ENCODE results near the gene TCF4.

TCF4 gene

DNA sequence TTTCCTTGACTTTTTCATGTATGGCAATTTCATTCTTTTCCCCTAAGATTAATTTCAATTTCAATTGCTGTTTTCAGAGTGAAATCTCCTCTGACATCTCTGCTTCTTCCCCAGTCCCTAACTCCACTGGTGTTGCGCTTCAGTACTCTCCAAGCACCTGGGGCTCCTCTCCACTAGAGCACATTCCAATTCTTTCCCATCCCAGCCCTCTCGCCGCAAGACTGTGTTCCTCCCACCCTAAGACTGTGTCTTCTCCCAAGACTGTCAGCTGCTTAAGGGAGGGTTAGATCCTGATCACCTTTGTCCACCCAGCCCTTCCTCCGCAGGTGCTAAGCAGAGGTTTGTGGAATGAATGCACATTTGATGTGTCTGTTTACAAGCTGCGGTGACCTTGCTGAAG lies 373.0 kb downstream of the TCF4 start:
- no peak for DNase-seq

DNA sequence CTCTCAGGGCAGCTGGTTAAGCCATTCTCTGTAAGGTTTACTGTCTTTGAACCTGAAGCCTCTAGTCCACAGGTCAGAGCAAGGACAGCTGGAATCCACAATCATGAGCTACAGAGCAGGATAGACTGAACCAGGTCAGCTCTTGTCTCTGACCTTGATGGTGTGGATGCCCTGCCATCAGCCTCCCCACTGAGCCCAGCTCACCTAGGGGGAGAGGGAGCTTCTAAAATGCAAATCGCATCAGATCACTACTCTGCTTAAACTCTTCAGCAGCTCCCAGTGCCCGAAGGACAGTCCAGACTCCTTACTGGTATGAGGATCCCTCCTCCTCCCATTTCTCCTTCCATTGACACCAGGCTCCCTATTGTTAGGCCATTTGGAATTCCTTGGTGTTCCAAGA lies 373.5 kb downstream of the TCF4 start:
- DNase-seq: no peak

DNA sequence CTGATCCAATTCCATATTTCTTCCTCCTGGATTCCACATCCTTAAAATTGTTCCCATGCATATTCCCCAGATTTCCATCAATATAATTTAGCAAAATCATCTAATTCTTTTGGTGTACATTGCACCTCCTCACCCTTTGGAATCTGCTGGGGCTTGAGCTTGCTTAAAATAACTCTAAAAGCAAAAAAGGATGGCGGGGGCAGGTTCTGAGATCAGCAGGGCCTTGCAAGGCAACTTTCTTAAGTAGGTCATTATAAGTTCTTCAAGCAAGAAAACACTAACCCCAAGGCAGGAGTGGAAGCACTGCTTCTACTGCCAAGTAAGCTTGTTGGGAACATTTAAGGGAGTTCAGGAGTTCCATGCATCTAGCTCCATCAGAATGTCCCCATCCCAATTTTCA lies 374.4 kb downstream of the TCF4 start:
- DNase-seq: no peak

DNA sequence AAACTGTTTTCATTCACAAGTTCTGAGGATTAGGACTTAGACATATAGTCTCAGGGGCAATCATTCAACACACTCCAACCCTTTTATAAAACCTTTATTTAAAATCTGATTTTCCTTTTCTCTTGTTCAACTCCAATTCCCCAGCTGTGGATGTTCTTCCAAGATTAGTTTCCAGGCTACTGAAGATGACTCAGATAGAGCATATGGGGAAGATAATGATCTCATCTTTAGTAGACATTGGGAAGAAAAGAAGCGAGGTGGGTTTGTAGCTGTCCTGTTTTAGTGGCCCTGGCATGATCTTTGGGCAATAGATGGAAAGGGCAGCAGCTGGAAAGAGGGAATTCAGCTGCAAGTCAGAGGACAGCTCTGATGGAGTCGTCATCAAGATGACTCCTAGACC lies 381.1 kb downstream of the TCF4 start:
- no peak for DNase-seq

DNA sequence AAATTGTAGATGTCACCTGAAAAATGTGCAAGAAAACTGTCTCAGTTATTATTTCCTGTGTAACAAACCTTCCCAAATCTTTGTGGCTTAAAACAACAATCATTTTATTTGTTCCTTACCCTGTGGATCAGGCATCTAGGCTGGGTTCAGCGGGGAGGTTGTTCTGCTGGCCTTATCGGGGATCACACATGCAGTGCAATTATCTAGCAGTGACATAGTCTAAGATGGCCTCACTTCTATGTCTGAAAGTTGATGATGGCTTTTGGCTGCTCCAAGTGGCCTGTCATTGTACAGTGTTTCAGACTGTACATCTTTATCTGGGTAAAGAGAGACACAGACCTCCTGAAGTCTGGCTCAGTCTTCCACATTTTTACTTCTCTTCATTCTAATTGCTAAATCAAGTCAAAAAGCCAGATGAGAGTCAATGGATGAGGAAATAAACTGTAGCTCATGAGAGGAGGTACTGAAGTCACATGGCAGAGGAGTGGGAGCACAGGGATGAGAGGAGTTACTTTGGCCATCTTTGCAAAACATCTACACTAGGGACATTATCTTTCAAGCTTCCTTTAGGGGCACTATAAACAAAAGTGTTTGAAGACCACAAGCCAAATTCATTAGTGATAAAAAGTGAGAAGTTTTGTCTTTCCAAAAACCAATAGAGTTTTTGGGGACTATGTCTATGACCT lies 385.6 kb downstream of the TCF4 start:
- DNase-seq: no peak

DNA sequence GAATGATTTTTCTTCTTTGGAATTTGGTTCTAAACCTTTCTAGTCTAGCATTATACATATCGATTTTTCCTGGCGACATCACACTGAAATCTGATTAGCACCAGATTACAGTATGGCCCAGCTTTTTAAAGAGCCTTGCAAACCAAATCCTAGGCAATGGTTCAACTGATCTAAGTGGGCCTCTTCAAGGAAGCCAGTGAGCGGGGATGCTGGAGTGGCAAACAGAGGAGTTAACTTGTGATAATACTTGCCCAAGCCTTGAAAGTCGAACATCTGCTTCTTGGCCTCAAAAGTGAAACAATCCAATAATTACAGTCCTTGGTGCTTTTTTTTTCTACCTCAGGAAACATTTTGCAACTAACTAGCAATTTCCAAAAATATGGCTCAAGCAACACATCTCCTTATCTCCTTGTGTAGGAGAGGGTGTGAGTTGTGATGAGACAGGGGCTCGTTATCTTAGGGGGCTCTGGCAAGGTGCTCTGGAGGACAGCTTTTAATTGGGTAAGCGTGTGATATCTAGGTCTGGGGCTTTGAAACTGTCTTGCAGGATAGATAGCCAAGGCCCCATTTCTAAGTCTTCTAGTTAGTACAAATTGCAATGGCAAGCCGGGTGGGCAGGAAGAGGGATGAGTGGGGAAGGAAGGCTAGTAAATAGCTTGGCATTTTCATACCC lies 388.6 kb downstream of the TCF4 start:
- no peak for DNase-seq

DNA sequence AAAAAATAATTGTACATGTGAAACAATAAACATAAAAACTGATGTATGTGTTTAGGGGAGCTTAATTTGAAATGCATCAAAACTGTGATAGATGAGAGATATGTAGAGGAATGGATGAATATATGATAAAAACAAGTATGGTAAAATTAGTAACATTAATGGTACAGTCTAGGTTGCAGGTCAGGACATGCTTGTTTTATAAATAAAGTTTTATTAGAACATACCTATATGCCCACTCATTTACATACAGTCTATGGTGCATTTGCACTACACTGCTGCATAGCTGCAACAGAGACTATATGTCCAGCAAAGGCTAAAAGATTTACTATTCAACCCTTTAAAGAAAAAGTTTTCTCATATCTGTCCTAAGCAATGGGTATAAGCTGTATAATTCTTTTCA lies 392.1 kb downstream of the TCF4 start:
- no peak for DNase-seq

DNA sequence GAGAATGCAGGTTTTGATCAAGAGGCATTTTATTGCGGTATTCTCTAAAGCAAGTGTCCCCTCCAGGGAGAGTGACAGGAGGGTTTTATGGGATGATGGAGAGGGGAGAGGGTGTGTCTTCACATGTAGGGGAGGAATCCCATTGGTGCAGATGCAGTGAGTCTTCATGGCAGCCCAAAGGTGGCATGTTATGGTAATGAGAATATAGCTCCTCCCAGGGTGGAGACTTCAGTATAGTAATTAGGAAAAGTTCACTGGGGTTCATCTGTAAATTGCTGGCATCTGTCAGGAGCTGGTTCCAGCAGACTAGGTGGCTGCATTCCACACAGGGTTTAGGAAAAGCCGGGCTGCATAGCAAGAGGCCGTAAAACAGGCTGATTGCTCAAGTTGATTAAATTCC lies 398.0 kb downstream of the TCF4 start:
- no peak for DNase-seq

DNA sequence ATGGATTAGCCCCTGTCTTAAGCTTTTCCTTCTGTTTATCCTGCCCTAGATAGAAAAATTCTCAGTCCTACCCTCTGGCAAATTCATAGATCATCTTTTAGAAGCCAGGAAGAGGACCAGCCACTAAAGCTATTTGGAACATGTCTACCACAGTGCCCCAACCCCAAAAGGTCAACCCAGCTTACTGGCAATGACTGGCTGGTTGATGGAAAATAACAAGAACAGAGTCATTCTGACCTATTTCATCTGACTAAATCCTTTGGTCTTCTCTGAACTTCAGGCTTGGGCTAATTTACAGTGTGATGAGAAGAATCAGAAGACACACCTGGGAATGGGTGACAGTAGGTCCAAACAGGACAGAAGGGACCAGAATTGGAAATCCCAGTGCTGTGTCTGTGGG lies 401.4 kb downstream of the TCF4 start:
- no peak for DNase-seq

DNA sequence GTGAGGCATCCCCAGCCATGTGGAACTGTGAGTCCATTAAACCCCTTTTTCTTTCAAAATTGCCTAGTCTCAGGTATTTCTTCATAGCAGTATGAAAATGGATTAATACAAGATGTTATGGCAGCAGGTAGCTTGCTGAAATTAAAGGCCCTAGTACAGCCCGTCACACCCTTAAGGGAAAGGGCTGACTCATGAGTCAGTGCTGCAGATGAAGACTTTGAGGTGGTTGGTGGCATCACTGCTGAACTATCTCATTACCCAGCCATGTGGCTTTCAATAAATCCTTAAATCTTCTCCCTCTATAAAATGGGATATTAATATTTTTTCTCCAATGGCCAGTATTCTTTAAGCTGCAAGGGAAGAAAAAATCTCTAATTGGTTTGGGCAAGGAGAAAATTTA lies 402.6 kb downstream of the TCF4 start:
- DNase-seq: no peak

DNA sequence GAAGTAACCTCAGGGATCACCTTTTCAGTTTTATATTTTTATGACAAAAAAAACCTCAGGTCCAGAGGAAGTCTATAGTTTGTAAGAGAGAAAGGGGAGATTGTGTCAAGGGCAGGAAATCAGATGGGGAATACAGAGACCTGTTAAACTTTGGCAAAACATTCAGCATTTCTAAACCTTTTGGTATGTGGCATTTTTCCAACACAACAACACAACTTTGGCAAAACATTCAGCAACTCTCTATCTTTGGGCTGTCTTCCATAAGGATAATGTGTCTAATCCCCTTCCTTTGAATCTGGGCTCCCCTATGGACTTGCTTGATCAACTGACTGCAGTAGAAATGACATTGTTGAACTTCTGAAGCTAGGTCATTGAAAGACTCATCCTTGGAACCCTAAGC lies 408.2 kb downstream of the TCF4 start:
- no peak for DNase-seq

DNA sequence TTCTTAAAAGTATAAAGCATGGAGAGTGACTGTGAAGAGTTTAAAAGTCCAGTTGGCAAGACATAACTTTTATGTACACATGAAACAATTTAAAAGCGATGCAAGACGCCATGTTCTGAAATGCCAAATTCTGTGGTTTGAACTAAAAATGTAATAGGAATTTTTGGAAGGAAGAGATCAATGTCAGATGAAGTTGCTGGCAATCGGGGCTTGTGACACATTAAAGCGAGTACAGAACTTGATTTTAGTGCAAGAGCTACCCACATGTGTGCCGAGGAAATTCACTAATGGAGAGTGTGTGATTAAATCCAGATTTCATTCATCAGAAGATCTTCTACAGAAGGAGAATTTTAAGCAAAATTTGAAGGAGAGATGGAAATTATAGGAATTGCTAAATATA lies 408.6 kb downstream of the TCF4 start:
- DNase-seq: no peak

DNA sequence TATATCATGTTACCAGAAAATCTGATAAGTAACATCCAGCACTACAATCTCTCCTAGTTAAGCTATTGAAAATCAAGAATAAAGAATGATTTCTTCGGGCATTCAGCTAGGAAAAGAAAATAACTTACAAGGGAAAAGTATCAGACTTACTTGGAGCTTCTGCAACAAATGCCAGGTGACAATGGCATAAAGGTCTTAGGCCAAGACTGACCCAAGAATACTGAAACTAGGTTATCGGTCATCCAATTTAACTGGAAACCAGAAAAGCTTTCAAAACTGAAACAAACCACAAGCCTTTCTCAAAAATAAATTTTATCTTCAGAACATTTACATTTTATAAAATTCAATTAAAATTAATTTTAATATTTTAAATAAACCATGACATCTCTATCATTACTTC lies 414.7 kb downstream of the TCF4 start:
- DNase-seq: no peak
